Measurements from ENCODE around the gene RTEL1. TPM values are rescaled to one million over a fixed set of nuclear protein-coding genes. Genes with fewer than 3 reads are reported as not detected.

Gene RTEL1
- total RNA-seq, 1 experiment from 2014 or later, result 33.4 TPM

- Histone ChIP-seq H3K27me3 (ENCODE audit: insufficient read depth, low read length) (no peaks in the 10 kb centered on the region), H3K4me1 (ENCODE audit: insufficient read depth, low read length) (no peaks in the 10 kb centered on the region), H2BK15ac (ENCODE audit: low read depth, low read length) (no peak overlapping the region), H3K23me2 (ENCODE audit: insufficient read length, low read depth, low read length, poor library complexity, severe bottlenecking) (peaks cover 7% of the 10 kb centered on the region), H4K20me1 (ENCODE audit: control insufficient read depth, insufficient read depth, insufficient read length) (no peaks in the 10 kb centered on the region), H3T11ph (ENCODE audit: low read length) (no peak overlapping the region), H2BK12ac (ENCODE audit: insufficient read length, low read depth, low read length) (no peak overlapping the region), H2BK120ac (ENCODE audit: low read depth, low read length, poor library complexity, severe bottlenecking) (no peak overlapping the region), H3K18ac (ENCODE audit: insufficient read length, low read depth, low read length) (no peak overlapping the region), H4K5ac (ENCODE audit: insufficient read length, low read depth, low read length) (no peak overlapping the region), H4K8ac (replicated peaks; ENCODE audit: insufficient read length, low read depth, low read length) (no peak overlapping the region), H3K23ac (ENCODE audit: insufficient read length, low read depth, low read length) (no peak overlapping the region), H3K9me3 (ENCODE audit: control insufficient read depth, low read depth, low read length) (no peaks in the 10 kb centered on the region), H2AFZ (ENCODE audit: low read length) (no peak overlapping the region), H4K91ac (ENCODE audit: insufficient read length, low read depth, low read length) (no peak overlapping the region), H3K79me1 (ENCODE audit: insufficient read depth, low read depth, low read length, poor library complexity, severe bottlenecking) (no peaks in the 10 kb centered on the region), H2BK20ac (ENCODE audit: low read depth, low read length, poor library complexity, severe bottlenecking) (no peak overlapping the region), H2BK5ac (ENCODE audit: insufficient read length, low read length) (no peak overlapping the region), H3K27ac (ENCODE audit: insufficient read length, low read depth, low read length) (no peak overlapping the region), H3K9ac (ENCODE audit: extremely low read depth, insufficient read length, low read length) (no peak overlapping the region), H3K4ac (ENCODE audit: low read depth, low read length) (no peak overlapping the region), H3K56ac (ENCODE audit: insufficient read length, low read depth, low read length) (no peak overlapping the region), H3K4me2 (ENCODE audit: insufficient read depth, insufficient read length, low read length) (no peak overlapping the region), H3K14ac (ENCODE audit: insufficient read depth, low read length) (no peak overlapping the region), H2AK5ac (ENCODE audit: insufficient read length, low read length) (no peak overlapping the region), H3K79me2 (ENCODE audit: insufficient read depth, low read length) (no peaks in the 10 kb centered on the region)
- H3K4me3 Mint-ChIP-seq, result peak overlapping the region in 1 of 2 experiments; percentile 15; a peak in 2 of 5 replicates
- no peak for DNase-seq
- no peaks in the 10 kb centered on the region; a peak in 1 of 5 replicates for H3K9me3 Mint-ChIP-seq
- H3K36me3 Mint-ChIP-seq (ENCODE audit: insufficient read depth in 1 of 3, low read depth in 3 of 3), result peaks cover 0 to 3% (median 2%) of the 10 kb centered on the region in 3 experiments; a peak in 4 of 7 replicates
- peaks cover 4 to 10% of the 10 kb centered on the region in 2 experiments for H3K4me1 Mint-ChIP-seq
- TF ChIP-seq, protein P1, sequence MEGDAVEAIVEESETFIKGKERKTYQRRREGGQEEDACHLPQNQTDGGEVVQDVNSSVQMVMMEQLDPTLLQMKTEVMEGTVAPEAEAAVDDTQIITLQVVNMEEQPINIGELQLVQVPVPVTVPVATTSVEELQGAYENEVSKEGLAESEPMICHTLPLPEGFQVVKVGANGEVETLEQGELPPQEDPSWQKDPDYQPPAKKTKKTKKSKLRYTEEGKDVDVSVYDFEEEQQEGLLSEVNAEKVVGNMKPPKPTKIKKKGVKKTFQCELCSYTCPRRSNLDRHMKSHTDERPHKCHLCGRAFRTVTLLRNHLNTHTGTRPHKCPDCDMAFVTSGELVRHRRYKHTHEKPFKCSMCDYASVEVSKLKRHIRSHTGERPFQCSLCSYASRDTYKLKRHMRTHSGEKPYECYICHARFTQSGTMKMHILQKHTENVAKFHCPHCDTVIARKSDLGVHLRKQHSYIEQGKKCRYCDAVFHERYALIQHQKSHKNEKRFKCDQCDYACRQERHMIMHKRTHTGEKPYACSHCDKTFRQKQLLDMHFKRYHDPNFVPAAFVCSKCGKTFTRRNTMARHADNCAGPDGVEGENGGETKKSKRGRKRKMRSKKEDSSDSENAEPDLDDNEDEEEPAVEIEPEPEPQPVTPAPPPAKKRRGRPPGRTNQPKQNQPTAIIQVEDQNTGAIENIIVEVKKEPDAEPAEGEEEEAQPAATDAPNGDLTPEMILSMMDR (conservative IDR thresholded peaks at IDR 0.05), result no peak
- no CpG with 5 or more reads among the region's 15 CpGs for WGBS (ENCODE audit: extremely low coverage, insufficient read length, low lambda C conversion rate)
- 0 out of 2 replicates have a peak, but pooled peaks cover 1% of the 10 kb centered on the region for H3K27me3 Mint-ChIP-seq (ENCODE audit: low read depth)
- no peak overlapping the region for H3K27ac Mint-ChIP-seq
Observed at GRCh38 chr20:63643946-63644345, 14.2 kb upstream of the RTEL1 start.
